Trophoblast cell (in vitro differentiated cells and primary cell): ENCODE measurements around the gene CEACAM5.

Experiments used
- DNase-seq, 2 donors: peaks; one replicate each; pipeline ENCODE4 v3.0.0-alpha.2; 2016
- H2AFZ ChIP-seq: 2 replicates; pipeline ENCODE4 v1.6.1; 2013; ENCODE audit warnings: low read length, moderate library complexity, mild to moderate bottlenecking; ENCODE audit not compliant: insufficient read depth, poor library complexity
- H2AK5ac ChIP-seq: 2 replicates; pipeline ENCODE4 v1.6.1; 2013; ENCODE audit warnings: mild to moderate bottlenecking, low read length
- H2BK120ac ChIP-seq: 2 replicates; pipeline ENCODE4 v1.6.1; 2013; ENCODE audit warnings: low read length, mild to moderate bottlenecking, moderate library complexity; ENCODE audit not compliant: insufficient read depth, poor library complexity
- H2BK12ac ChIP-seq: 2 replicates; pipeline ENCODE4 v1.6.1; 2013; ENCODE audit warnings: mild to moderate bottlenecking, low read length, moderate library complexity
- H2BK5ac ChIP-seq: 2 replicates; pipeline ENCODE4 v1.6.1; 2013; ENCODE audit warnings: low read length, low read depth, moderate library complexity, mild to moderate bottlenecking; ENCODE audit not compliant: poor library complexity
- H3K14ac ChIP-seq: 2 replicates; pipeline ENCODE4 v1.6.1; 2013; ENCODE audit warnings: mild to moderate bottlenecking, low read length
- H3K18ac ChIP-seq: 2 replicates; pipeline ENCODE4 v1.6.1; 2013; ENCODE audit warnings: mild to moderate bottlenecking, low read length
- H3K23ac ChIP-seq: 2 replicates; pipeline ENCODE4 v1.6.1; 2013; ENCODE audit warnings: low read length
- H3K27ac ChIP-seq: 2 replicates; pipeline ENCODE4 v1.5.1; 2013; ENCODE audit warnings: low read depth, mild to moderate bottlenecking, inconsistent platforms, low read length, moderate library complexity
- H3K27me3 ChIP-seq: 2 replicates; pipeline ENCODE4 v1.6.1; 2013; ENCODE audit warnings: inconsistent platforms, mild to moderate bottlenecking, low read length, moderate library complexity; ENCODE audit not compliant: insufficient read depth
- H3K36me3 ChIP-seq, 2 experiments: 1 replicate in 1 of 2; 2 replicates in 1 of 2; pipeline ENCODE4 v1.6.1; 2013; ENCODE audit warnings: low read length in 2 of 2, mild to moderate bottlenecking in 2 of 2, moderate library complexity in 1 of 2; ENCODE audit not compliant: insufficient read depth in 2 of 2, control insufficient read depth in 1 of 2
- H3K4ac ChIP-seq: 2 replicates; pipeline ENCODE4 v1.6.1; 2013; ENCODE audit warnings: low read depth, mild to moderate bottlenecking, low read length, moderate library complexity
- H3K4me1 ChIP-seq, 2 experiments: 1 replicate in 1 of 2; 2 replicates in 1 of 2; pipeline ENCODE4 v1.6.1; 2013; ENCODE audit warnings: low read length in 2 of 2, mild to moderate bottlenecking in 2 of 2, moderate library complexity in 1 of 2; ENCODE audit not compliant: insufficient read depth in 2 of 2, control insufficient read depth in 1 of 2
- H3K4me2 ChIP-seq: 2 replicates; pipeline ENCODE4 v1.6.1; 2013; ENCODE audit warnings: inconsistent platforms, mild to moderate bottlenecking, low read length, moderate library complexity
- H3K4me3 ChIP-seq: 2 replicates; pipeline ENCODE4 v1.5.1; 2013; ENCODE audit warnings: mild to moderate bottlenecking, low read depth, low read length, inconsistent platforms
- H3K79me1 ChIP-seq: one replicate; pipeline ENCODE4 v1.6.1; 2013; ENCODE audit warnings: low read length
- H3K79me2 ChIP-seq: 2 replicates; pipeline ENCODE4 v1.6.1; 2013; ENCODE audit warnings: low read length, mild to moderate bottlenecking; ENCODE audit not compliant: control insufficient read depth, insufficient read depth, poor library complexity
- H3K9ac ChIP-seq: 2 replicates; pipeline ENCODE4 v1.6.1; 2013; ENCODE audit warnings: mild to moderate bottlenecking, low read length
- H3K9me3 ChIP-seq: 2 replicates; pipeline ENCODE4 v1.6.1; 2013; ENCODE audit warnings: low read depth, mild to moderate bottlenecking, control low read depth, inconsistent platforms, low read length; ENCODE audit not compliant: insufficient read depth
- H4K12ac ChIP-seq: 2 replicates; pipeline ENCODE4 v1.6.1; 2013; ENCODE audit warnings: low read depth, mild to moderate bottlenecking, low read length, moderate library complexity
- H4K8ac ChIP-seq: 2 replicates; pipeline ENCODE4 v1.6.1; 2013; ENCODE audit warnings: low read depth, mild to moderate bottlenecking, low read length, moderate library complexity
- H4K91ac ChIP-seq: one replicate; pipeline ENCODE4 v1.6.1; 2013; ENCODE audit warnings: low read depth, mild to moderate bottlenecking, low read length, moderate library complexity
- WGBS: extraction: QIAGEN DNeasy Blood & Tissue Kit; methylation state at CpG from one replicate; pipeline ENCODE4 v1.1.7; 2013; ENCODE audit warnings: missing lambda C conversion rate; ENCODE audit not compliant: insufficient read length, insufficient coverage; ENCODE audit errors: extremely low coverage; 5-methylcytosine and 5-hydroxymethylcytosine counted together

The CEACAM5 gene

GRCh38 chr19:41671486-41671885 lies 36.9 kb upstream of the CEACAM5 start:
- Histone ChIP-seq H2AFZ (no peak overlapping the region), H3K4ac (no peak overlapping the region), H3K14ac (no peak overlapping the region), H3K18ac (no peak overlapping the region), H3K4me1 (no peaks in the 10 kb centered on the region), H2BK5ac (no peak overlapping the region), H3K4me3 (peak overlapping the region; percentile 54), H3K23ac (no peak overlapping the region), H4K91ac (no peak overlapping the region), H3K79me1 (no peaks in the 10 kb centered on the region), H3K4me2 (no peak overlapping the region), H3K79me2 (no peaks in the 10 kb centered on the region), H2AK5ac (no peak overlapping the region), H3K27ac (no peak overlapping the region), H3K36me3 (no peaks in the 10 kb centered on the region), H2BK120ac (no peak overlapping the region), H3K9me3 (peaks cover 13% of the 10 kb centered on the region), H4K12ac (no peak overlapping the region), H2BK12ac (no peak overlapping the region), H3K9ac (no peak overlapping the region), H4K8ac (no peak overlapping the region), H3K27me3 (peaks cover 2% of the 10 kb centered on the region)
- WGBS = no CpG with 5 or more reads among the region's 5 CpGs
- DNase-seq = peak in 1 of 2 donors; percentile 31

GRCh38 chr19:41682437-41682836 lies 26.0 kb upstream of the CEACAM5 start:
- no peak overlapping the region for H2AK5ac ChIP-seq
- H4K12ac ChIP-seq = no peak overlapping the region
- no peaks in the 10 kb centered on the region for H3K36me3 ChIP-seq
- H3K4me2 ChIP-seq = no peak overlapping the region
- no CpG with 5 or more reads among the region's 6 CpGs for WGBS
- no peaks in the 10 kb centered on the region for H3K4me1 ChIP-seq
- no peak overlapping the region for H2BK5ac ChIP-seq
- peaks cover 38% of the 10 kb centered on the region for H3K9me3 ChIP-seq
- no peak overlapping the region for H2AFZ ChIP-seq
- H3K4ac ChIP-seq = no peak overlapping the region
- DNase-seq = no peak
- no peaks in the 10 kb centered on the region for H3K27me3 ChIP-seq
- no peak overlapping the region for H3K14ac ChIP-seq
- H2BK12ac ChIP-seq = no peak overlapping the region
- no peaks in the 10 kb centered on the region for H3K79me2 ChIP-seq
- H3K18ac ChIP-seq = no peak overlapping the region
- H3K79me1 ChIP-seq = no peaks in the 10 kb centered on the region
- no peak overlapping the region for H3K4me3 ChIP-seq
- H2BK120ac ChIP-seq = no peak overlapping the region
- no peak overlapping the region for H3K9ac ChIP-seq
- no peak overlapping the region for H4K8ac ChIP-seq
- no peak overlapping the region for H3K27ac ChIP-seq
- H3K23ac ChIP-seq = no peak overlapping the region
- no peak overlapping the region for H4K91ac ChIP-seq

- Histone ChIP-seq H3K27me3 (no peaks in the 10 kb centered on the region), H3K9ac (no peak overlapping the region), H3K4me1 (no peaks in the 10 kb centered on the region), H3K14ac (no peak overlapping the region), H4K12ac (no peak overlapping the region), H2BK12ac (no peak overlapping the region), H2BK120ac (no peak overlapping the region), H2BK5ac (no peak overlapping the region), H2AK5ac (no peak overlapping the region), H3K27ac (no peak overlapping the region), H3K23ac (no peak overlapping the region), H3K36me3 (no peaks in the 10 kb centered on the region), H3K4me3 (no peak overlapping the region), H3K9me3 (peaks cover 66% of the 10 kb centered on the region), H3K4ac (no peak overlapping the region), H2AFZ (no peak overlapping the region), H3K79me2 (no peaks in the 10 kb centered on the region), H3K79me1 (no peaks in the 10 kb centered on the region), H4K91ac (no peak overlapping the region), H3K18ac (no peak overlapping the region), H3K4me2 (no peak overlapping the region), H4K8ac (no peak overlapping the region)
- WGBS = no CpG with 5 or more reads among the region's 3 CpGs
- DNase-seq = no peak
Observed at GRCh38 chr19:41687419-41687818, 21.0 kb upstream of the CEACAM5 start.

- no peak within 1 kb of the TSS for H2AFZ ChIP-seq
- H4K12ac ChIP-seq = no peak within 1 kb of the TSS
- no peak within 1 kb of the TSS for H3K4ac ChIP-seq
- H3K27me3 ChIP-seq = no peaks in the 10 kb centered on the region
- H3K79me2 ChIP-seq = no peaks in the 10 kb centered on the region
- no peak within 1 kb of the TSS for H3K27ac ChIP-seq
- DNase-seq = no peak
- no peak within 1 kb of the TSS for H3K18ac ChIP-seq
- H2AK5ac ChIP-seq = no peak within 1 kb of the TSS
- no peak within 1 kb of the TSS for H3K14ac ChIP-seq
- no peak within 1 kb of the TSS for H2BK12ac ChIP-seq
- H2BK5ac ChIP-seq = no peak within 1 kb of the TSS
- no peak within 1 kb of the TSS for H3K4me2 ChIP-seq
- peaks cover 61% of the 10 kb centered on the region for H3K9me3 ChIP-seq
- no peaks in the 10 kb centered on the region for H3K36me3 ChIP-seq
- no peak within 1 kb of the TSS for H4K8ac ChIP-seq
- no peak within 1 kb of the TSS for H2BK120ac ChIP-seq
- H3K9ac ChIP-seq = no peak within 1 kb of the TSS
- WGBS = no CpG with 5 or more reads among the region's 1 CpG
- H4K91ac ChIP-seq = no peak within 1 kb of the TSS
- no peak within 1 kb of the TSS for H3K4me3 ChIP-seq
- no peak within 1 kb of the TSS for H3K23ac ChIP-seq
- H3K4me1 ChIP-seq = no peaks in the 10 kb centered on the region
- no peaks in the 10 kb centered on the region for H3K79me1 ChIP-seq
Observed at GRCh38 chr19:41688098-41688497, 20.3 kb upstream of the CEACAM5 start, which contains the start of gene CEACAM7. CEACAM7 (minus strand) TSS chr19:41688270; CDS start chr19:41688165, 105 bp downstream.
